Thoracic aorta (tissue), 2 donors: ENCODE measurements around the gene FAM118B. TPM values are rescaled to one million over a fixed set of nuclear protein-coding genes. Genes with fewer than 3 reads are reported as not detected.
"Not testable (repeated sequence)": the region's sequence is repeated elsewhere in the genome, so short reads cannot be mapped to it uniquely, and the experiment has no call there.

Experiments used
- ATAC-seq: fragments of 150-250 bp; one replicate; pipeline ENCODE4 v1.8.0; 2017; ENCODE audit warnings: low read depth; ENCODE audit not compliant: insufficient number of reproducible peaks, low FRiP score
- DNase-seq: peaks from one replicate; pipeline ENCODE4 v3.0.0-alpha.2; 2020; ENCODE audit warnings: low spot score
- H3K27ac ChIP-seq, 2 donors: fragments of 200-600 bp; sonication (generic); 1 replicate in 1 of 2; 2 replicates in 1 of 2; pipeline ENCODE4 v1.5.1; 2016; ENCODE audit warnings: mild to moderate bottlenecking in 2 of 2, moderate library complexity in 2 of 2
- H3K27me3 ChIP-seq: fragments of 200-600 bp; sonication (generic); replicated peaks from 2 replicates; pipeline ENCODE4 v1.6.0; 2016; ENCODE audit warnings: mild to moderate bottlenecking; ENCODE audit not compliant: insufficient read depth
- H3K36me3 ChIP-seq: fragments of 200-600 bp; sonication (generic); one replicate; pipeline ENCODE4 v1.5.1; 2016
- H3K4me1 ChIP-seq, 2 donors: fragments of 200-600 bp; sonication (generic); 1 replicate in 1 of 2; 2 replicates in 1 of 2; pipeline versions ENCODE4 v1.5.1 to v1.6.0; 2016; ENCODE audit warnings: low read depth in 2 of 2, mild to moderate bottlenecking in 1 of 2; ENCODE audit not compliant: control insufficient read depth in 1 of 2
- H3K4me3 ChIP-seq: fragments of 200-600 bp; sonication (generic); 2 replicates; pipeline ENCODE4 v1.5.1; 2016; ENCODE audit warnings: mild to moderate bottlenecking
- H3K9me3 ChIP-seq: fragments of 200-600 bp; sonication (generic); 2 replicates; pipeline ENCODE4 v1.5.1; 2016
- CTCF ChIP-seq: fragments of 200-600 bp; sonication (generic); IDR thresholded peaks from one replicate; pipeline ENCODE4 v1.5.1; 2019; ENCODE audit warnings: antibody characterized with exemption
- total RNA-seq, 2 donors: library from RNA; depleted of rRNA; stranded (reverse); fragments of >200 nt; gene quantifications; one replicate each; pipeline versions ENCODE4 v1.1.0 to v1.2.3, GENCODE V29; 2016

FAM118B gene
- total RNA-seq, 2 donors from 2014 or later, result 8.4 to 14.5 TPM

GRCh38 chr11:126308271-126308671 lies 96.7 kb downstream of the FAM118B start:
- Histone ChIP-seq H3K4me1 (peaks cover 1 to 11% of the 10 kb centered on the region in 2 donors), H3K27me3 (no peaks in the 10 kb centered on the region), H3K36me3 (peaks cover 4% of the 10 kb centered on the region), H3K27ac (no peak overlapping the region), H3K9me3 (no peaks in the 10 kb centered on the region), H3K4me3 (no peak overlapping the region)
- DNase-seq (no peak), ATAC-seq (no peak)
- no peak for TF ChIP-seq CTCF

DNA sequence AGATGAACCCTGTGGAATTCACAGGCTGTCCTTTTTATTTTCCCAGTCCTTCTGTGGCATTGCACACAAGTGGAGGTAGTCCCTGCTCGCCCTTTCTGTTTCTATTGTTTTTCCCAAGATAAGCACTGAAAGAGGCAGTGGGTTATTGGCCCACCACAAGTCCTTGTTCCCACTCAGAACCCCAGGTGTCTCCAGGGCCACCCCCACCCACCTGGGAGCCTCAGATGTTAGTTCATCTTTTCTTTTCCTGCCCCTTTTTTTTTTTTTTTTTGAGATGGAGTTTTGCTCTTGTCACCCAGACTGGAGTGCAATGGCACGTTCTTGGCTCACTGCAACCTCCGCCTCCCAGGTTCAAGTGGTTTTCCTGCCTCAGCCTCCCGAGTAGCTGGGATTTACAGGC lies 97.2 kb downstream of the FAM118B start:
- not testable (repeated sequence) for H3K36me3 ChIP-seq, ATAC-seq, H3K9me3 ChIP-seq, H3K4me1 ChIP-seq, DNase-seq, H3K27me3 ChIP-seq, H3K27ac ChIP-seq, H3K4me3 ChIP-seq

- Histone ChIP-seq H3K4me3 (no peak overlapping the region), H3K27ac (no peak overlapping the region), H3K9me3 (no peaks in the 10 kb centered on the region), H3K27me3 (no peaks in the 10 kb centered on the region), H3K4me1 (no peaks in the 10 kb centered on the region), H3K36me3 (peaks cover 4% of the 10 kb centered on the region)
- no peak for ATAC-seq
- DNase-seq, result peak; percentile 33
- peak; percentile 86 for TF ChIP-seq CTCF
These were observed 98.8 kb downstream of the FAM118B start for GRCh38 chr11:126310200-126310991.

- H3K4me3 ChIP-seq, result no peak overlapping the region
- TF ChIP-seq CTCF, result no peak
- H3K27ac ChIP-seq, result no peak overlapping the region
- DNase-seq (no peak), ATAC-seq (no peak)
- no peaks in the 10 kb centered on the region for H3K27me3 ChIP-seq
- H3K9me3 ChIP-seq, result no peaks in the 10 kb centered on the region
- peaks cover 4% of the 10 kb centered on the region for H3K36me3 ChIP-seq
- H3K4me1 ChIP-seq, result no peaks in the 10 kb centered on the region
These were observed 99.4 kb downstream of the FAM118B start for GRCh38 chr11:126310992-126311310.

- Histone ChIP-seq H3K27me3 (no peaks in the 10 kb centered on the region), H3K27ac (no peak overlapping the region), H3K36me3 (peaks cover 4% of the 10 kb centered on the region), H3K9me3 (no peaks in the 10 kb centered on the region), H3K4me3 (no peak overlapping the region), H3K4me1 (no peaks in the 10 kb centered on the region)
- DNase-seq (no peak), ATAC-seq (no peak)
- no peak for TF ChIP-seq CTCF
These were observed 100.1 kb downstream of the FAM118B start for GRCh38 chr11:126311401-126312291.

Other genes starting within 250 kb of the FAM118B start
- 10 to 100 TPM; 10.4 to 17.7 TPM for gene CDON, start 148.9 kb upstream of the FAM118B start, total RNA-seq
- 10 to 100 TPM in 1 of 2 donors, 1 to 10 TPM in 1; 6.0 to 34.8 TPM for gene RPUSD4, start 132 bp upstream of the FAM118B start, total RNA-seq
- 100 to 1,000 TPM; 125 to 128 TPM for gene SRPRA, start 57.1 kb downstream of the FAM118B start, total RNA-seq
- gene FOXRED1, start 57.4 kb downstream of the FAM118B start, total RNA-seq, result 10 to 100 TPM; 22.9 to 27.8 TPM
- 10 to 100 TPM; 15.2 to 20.7 TPM for gene TIRAP, start 71.3 kb downstream of the FAM118B start, total RNA-seq
- 1 to 10 TPM; 8.4 to 9.7 TPM for gene DCPS, start 92.3 kb downstream of the FAM118B start, total RNA-seq
- gene ST3GAL4, start 143.9 kb downstream of the FAM118B start, total RNA-seq, result 10 to 100 TPM; 27.7 to 98.0 TPM